ENCODE data around the gene BMPR1A.

DNA sequence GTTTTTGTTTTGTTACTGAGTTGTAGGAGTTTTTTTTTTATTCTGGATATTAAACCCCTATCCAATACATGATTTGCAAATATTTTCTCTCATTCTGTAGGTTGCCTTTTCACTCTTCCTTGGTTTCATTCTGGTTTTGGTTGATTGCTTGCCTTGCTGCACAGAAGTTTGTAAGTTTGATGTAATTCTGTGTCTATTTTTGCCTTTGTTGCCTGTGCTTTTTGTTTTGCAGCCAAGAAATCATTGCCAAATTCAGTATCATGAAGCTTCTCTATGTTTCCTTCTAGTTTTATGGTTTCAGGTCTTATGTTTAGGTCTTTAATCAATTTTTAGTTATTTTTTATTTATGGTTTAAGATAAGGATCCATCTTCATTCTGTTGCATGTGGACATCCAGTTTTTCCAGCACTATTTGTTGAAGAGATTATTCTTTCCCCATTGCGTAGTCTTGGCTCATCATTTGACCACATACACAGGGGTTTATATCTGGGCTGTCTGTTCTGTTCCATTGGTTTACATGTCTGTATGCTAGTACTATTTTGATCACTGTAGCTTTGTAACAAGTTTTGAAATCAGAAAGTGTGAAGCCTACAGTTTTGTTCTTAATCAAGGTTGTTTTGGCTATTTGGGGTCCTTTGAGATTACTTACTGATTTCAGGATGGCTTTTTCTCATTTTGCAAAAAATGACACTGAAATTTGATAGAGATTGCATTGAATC is 26.4 kb downstream of the BMPR1A start:
- TF ChIP-seq, protein P1, sequence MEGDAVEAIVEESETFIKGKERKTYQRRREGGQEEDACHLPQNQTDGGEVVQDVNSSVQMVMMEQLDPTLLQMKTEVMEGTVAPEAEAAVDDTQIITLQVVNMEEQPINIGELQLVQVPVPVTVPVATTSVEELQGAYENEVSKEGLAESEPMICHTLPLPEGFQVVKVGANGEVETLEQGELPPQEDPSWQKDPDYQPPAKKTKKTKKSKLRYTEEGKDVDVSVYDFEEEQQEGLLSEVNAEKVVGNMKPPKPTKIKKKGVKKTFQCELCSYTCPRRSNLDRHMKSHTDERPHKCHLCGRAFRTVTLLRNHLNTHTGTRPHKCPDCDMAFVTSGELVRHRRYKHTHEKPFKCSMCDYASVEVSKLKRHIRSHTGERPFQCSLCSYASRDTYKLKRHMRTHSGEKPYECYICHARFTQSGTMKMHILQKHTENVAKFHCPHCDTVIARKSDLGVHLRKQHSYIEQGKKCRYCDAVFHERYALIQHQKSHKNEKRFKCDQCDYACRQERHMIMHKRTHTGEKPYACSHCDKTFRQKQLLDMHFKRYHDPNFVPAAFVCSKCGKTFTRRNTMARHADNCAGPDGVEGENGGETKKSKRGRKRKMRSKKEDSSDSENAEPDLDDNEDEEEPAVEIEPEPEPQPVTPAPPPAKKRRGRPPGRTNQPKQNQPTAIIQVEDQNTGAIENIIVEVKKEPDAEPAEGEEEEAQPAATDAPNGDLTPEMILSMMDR (conservative IDR thresholded peaks at IDR 0.05; ENCODE audit: low read length), result no peak
- TF ChIP-seq EZH2phosphoT487 (IDR thresholded peaks at IDR 0.05; ENCODE audit: borderline replicate concordance), result no peak

All from Loucy (cell line).